Activated CD4-positive, CD25-positive, alpha-beta regulatory T cell treated with anti-CD3 and anti-CD28 coated beads, Interleukin-2, amount 50 U/mL, for 72 hours (primary cell): ENCODE results near the gene MYO15B.

Source experiments
- DNase-seq: peaks from one replicate; pipeline ENCODE4 v3.0.0; 2021

Gene MYO15B

GRCh38 chr17:75604034-75604695 is 16.6 kb downstream of the MYO15B start:
- DNase-seq: no peak

GRCh38 chr17:75605790-75606189 is 18.2 kb downstream of the MYO15B start:
- DNase-seq: no peak

DNA sequence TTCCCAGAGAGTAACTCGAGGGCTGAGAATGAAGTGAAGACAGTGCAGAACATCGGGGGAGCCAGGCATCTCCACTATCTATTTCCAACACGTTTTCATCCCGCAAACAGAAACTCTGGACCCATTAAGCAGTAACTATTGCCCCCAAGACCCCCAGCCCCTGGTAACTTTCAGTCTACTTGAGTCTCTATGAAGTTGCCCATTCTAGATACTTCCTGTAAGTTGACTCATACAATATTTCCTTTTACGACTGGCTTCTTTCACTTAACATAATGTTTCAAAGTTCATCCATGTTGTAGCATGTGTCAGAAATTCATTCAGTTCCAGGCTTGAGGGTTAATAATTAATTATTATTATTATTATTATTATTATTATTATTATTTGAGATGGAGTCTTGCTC is 19.5 kb downstream of the MYO15B start:
- no peak for DNase-seq

GRCh38 chr17:75610103-75610984 is 22.7 kb downstream of the MYO15B start:
- no peak for DNase-seq

- DNase-seq: no peak
Measured at GRCh38 chr17:75611851-75612429, 24.3 kb downstream of the MYO15B start.

DNA sequence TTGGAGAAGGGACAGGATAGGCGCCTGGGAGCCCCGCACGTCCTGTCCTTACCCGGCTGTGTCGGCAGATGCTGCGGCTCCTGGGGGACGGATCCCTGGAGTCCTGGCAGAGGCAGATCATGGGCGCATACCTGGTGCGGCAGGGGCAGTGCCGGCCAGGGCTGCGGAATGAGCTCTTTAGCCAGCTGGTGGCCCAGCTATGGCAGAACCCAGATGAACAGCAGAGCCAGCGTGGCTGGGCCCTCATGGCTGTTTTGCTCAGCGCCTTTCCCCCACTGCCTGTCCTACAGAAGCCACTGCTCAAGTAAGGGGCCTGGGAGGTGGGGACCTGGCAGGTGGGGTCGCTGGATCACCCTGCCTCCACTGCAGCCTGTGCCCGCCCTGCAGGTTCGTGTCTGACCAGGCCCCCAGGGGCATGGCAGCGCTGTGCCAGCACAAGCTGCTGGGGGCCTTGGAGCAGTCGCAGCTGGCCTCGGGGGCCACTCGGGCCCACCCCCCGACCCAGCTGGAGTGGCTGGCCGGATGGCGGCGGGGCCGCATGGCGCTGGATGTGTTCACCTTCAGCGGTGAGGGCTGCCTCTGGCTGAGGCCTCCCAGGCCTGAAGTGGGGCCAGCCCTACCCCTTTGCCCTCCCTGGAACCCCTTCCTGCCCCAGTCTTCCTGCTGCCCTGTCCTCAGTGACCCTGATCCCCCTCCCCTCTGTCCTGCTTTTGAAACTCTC is 25.5 kb downstream of the MYO15B start:
- DNase-seq: no peak

DNA sequence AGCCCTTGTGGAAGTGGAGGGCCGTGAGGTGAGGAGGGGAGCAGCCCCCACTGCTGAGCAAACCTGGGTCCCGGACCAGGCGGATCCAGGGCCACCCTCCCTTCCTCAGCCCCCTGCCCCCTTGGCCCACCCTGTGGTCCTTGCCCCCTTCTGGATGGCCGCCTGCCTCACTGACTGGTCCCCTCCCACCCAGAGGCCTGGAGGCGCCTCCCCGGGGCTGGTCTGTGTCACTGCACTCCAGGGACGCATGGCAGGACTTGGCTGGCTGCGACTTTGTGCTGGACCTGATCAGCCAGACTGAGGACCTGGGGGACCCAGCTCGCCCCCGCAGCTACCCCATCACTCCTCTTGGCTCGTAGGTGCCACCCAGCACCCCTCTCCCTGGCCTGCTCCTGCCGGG is 26.4 kb downstream of the MYO15B start:
- DNase-seq: no peak

DNA sequence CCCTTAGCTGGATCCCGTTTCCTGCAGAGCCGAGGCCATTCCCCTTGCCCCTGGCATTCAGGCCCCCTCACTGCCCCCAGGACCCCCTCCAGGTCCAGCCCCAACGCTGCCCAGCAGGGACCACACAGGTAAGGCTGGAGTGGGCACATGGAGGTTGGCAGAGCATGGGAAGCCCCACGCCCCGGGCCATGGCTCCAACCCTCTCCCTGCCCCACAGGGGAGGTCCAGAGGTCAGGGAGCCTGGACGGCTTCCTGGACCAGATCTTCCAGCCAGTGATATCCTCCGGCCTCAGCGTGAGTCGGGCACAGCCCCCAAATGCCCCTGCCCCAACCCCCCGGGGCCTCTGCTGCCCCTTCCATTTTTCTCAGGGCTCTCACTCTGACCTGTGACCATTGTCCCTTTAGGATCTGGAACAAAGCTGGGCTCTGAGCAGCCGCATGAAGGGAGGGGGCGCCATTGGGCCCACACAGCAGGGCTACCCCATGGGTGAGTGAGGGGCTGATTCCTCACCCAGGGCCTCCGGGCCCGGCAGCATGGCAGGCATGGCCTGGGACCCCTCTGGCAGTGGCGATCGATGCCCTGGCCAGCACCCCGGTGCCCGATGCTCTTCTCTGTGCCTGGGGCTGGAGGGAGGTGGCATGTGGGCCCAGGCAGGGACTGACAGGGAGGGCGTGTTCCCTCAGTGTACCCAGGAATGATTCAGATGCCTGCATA is 27.1 kb downstream of the MYO15B start:
- no peak for DNase-seq

- DNase-seq: no peak
Measured at GRCh38 chr17:75615301-75615700, 27.7 kb downstream of the MYO15B start.

- no peak for DNase-seq
Measured at GRCh38 chr17:75616521-75617122, 29.0 kb downstream of the MYO15B start.

DNA sequence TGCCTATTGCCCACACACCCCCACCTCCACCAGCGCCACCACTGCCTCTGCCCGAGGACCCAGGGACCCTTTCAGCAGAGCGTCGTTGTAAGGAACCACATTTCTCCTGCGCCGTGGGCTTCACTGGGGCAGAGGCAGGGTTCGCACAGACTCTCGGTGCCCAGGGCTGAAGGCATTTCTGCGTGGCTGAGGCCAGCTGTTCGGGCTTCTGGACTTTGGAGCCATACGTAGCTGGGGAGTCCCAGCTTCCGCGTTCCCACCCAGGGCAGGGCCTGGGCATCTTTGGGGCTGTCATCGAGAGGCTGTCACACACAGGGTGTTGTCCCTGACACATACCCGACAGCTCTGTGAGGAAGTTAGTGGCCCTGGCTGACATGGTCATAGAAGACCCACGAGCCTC is 29.6 kb downstream of the MYO15B start:
- DNase-seq: no peak

DNA sequence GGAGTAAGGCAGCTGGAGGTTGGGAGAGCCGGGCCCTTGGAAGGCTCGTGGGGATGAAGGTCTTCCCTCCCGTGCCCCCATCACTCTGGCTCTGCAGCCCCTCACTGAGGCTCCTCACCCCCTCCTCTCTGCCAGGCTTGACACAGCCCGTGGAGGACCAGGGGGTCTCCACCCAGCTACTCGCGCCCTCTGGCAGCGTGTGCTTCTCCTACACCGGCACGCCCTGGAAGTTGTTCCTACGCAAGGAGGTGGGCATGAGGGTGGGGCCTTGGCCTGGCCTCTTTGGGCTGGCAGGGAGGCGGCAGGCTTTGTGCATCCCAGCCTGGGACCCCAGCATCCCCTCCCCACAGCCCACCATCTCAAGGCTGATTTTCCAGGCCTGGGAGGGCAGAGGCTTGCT is 30.1 kb downstream of the MYO15B start:
- no peak for DNase-seq

GRCh38 chr17:75619506-75620431 is 32.2 kb downstream of the MYO15B start:
- no peak for DNase-seq

GRCh38 chr17:75621489-75621888 is 33.9 kb downstream of the MYO15B start:
- DNase-seq: no peak

- DNase-seq: no peak
Measured at GRCh38 chr17:75622076-75622475, 34.5 kb downstream of the MYO15B start.

- DNase-seq: no peak
Measured at GRCh38 chr17:75622771-75623273, 35.2 kb downstream of the MYO15B start.

- DNase-seq: no peak
Measured at GRCh38 chr17:75623386-75623785, 35.8 kb downstream of the MYO15B start.

DNA sequence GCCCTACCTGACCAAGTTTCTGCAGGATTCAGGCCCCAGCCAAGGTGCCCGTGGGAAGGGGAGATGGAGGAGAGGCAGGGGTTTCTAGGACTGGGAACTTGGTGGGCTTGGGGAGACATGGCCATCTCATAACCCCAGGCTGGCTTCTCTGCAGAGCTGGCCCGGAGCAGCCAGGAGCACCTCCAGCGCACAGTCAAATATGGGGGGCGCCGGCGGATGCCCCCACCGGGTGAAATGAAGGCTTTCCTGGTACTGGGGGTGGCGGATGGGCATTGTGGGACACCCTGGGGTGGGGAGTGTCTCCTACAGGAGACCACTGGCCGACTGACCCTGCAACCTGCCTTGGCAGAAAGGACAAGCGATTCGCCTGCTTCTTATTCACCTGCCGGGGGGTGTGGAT is 36.4 kb downstream of the MYO15B start:
- DNase-seq: no peak

- no peak for DNase-seq
Measured at GRCh38 chr17:75624714-75625345, 37.2 kb downstream of the MYO15B start.

GRCh38 chr17:75625813-75626486 is 38.4 kb downstream of the MYO15B start:
- no peak for DNase-seq
